GM21360 (cell line): ENCODE data around the gene HARS1.
"Not testable (repeated sequence)": the region's sequence is repeated elsewhere in the genome, so short reads cannot be mapped to it uniquely, and the experiment has no call there.

ENCODE experiments used
- ATAC-seq: cut with Tn5 transposase; IDR thresholded peaks from one replicate; pipeline ENCODE4 v1.9.1; 2021; ENCODE audit warnings: mild to moderate bottlenecking, moderate library complexity; ENCODE audit not compliant: unreplicated experiment

The HARS1 gene, protein sequence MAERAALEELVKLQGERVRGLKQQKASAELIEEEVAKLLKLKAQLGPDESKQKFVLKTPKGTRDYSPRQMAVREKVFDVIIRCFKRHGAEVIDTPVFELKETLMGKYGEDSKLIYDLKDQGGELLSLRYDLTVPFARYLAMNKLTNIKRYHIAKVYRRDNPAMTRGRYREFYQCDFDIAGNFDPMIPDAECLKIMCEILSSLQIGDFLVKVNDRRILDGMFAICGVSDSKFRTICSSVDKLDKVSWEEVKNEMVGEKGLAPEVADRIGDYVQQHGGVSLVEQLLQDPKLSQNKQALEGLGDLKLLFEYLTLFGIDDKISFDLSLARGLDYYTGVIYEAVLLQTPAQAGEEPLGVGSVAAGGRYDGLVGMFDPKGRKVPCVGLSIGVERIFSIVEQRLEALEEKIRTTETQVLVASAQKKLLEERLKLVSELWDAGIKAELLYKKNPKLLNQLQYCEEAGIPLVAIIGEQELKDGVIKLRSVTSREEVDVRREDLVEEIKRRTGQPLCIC

DNA sequence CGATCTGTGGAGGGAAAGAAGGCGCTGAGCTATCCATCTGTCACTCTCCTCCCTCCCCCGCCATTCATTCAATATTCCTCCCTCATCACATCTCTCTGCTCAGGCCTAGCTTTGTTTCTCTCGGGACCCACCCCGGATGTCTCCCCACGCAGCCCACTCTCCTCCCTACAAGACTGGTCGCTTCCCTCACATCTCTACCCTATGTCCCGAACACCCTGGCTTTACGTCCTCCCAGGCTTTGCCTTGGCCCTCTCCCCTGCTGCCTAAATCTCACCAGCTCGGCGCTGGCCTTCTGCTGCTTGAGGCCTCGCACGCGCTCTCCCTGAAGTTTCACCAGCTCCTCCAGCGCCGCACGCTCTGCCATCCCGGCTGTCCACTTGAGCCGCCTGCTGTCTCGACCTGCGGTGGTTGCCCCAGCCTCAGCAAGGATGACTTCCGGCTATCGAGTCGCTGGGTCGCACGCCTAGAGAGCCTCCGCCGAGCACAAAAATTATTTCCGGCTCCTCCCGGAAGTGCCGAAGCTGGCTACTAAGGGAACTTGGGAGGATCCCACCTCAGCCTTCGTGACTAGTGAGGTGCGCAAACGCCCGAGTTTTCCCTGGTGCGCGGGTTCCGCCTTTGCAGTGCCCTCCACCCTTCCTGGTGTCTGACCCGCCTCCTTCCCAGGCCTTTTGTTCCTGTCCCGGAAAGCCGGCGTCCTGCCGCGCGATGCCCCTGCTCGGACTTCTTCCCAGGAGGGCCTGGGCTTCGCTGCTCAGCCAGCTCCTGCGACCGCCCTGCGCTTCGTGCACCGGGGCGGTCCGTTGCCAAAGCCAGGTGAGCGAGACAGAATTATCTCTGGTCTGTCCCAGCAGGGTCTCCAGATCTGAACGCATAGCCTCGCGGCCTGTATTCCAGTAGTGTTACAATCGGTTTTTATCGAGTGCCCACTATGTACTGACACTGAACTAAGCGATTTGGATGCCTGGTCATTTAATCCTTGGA is at the start of gene HARS1, which contains the start of gene HARS2:
Gene HARS1 (minus strand): TSS at position 430 of the 984 bp plus-strand sequence. CDS start 66 bp downstream, at position 364.
Gene HARS2 (plus strand): TSS at position 515 of the 984 bp plus-strand sequence. CDS start 194 bp downstream, at position 709.
- peak; percentile 96 for ATAC-seq

DNA sequence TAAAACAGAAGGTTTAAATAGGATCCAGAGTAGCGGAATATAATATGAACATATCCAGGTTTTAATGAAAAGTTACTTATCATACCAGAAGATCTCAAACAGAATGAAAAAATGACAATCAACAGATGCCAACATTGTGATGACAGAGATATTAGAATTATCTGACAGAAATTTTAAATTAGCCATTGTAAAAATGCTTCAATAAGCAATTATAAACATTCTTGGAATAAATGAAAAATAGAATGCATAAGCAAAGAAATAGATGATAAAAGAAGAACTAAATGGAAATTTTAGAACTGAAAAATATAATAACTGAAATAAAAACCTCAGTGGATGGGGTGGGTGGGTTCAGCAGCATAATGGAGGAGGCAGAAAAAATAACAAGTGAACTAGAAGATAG is 46.3 kb upstream of the HARS1 start:
- ATAC-seq: no peak

DNA sequence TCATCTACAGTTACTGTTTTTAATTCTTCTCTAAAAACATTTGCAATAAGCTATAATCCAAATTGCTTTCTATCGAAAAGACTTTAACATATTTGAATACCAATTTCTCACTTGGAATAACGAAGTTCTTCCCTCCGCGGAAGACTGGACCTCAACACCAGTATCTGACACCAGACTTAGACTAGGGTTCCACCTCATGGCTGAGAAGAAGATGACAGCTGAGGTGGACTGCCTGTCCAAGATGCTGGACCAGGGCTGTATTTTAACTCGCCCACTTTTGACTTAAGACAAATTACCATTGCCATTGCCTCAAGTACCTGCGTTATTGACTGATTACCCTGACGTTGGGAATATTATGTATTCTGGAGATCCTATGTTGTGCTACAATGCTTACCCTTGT is 43.2 kb upstream of the HARS1 start:
- no peak for ATAC-seq

DNA sequence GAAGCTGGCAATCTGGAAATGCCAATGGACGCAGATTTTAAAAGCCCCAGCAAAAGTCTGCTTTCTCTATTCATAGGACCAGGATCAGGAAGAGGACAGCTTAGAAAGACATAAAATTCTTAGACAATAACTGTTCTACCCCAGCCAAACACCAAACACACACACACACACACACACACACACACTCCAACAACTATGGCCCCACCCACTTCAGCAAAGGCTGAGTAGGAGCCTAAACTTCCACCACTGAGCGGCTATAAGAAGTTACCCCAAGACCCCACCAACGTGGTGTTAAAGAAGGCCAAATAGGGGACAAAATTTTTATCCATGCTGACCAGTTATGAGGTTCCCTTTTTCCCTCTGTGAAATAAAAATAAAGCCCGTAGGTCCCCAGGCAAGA is 41.9 kb upstream of the HARS1 start:
- ATAC-seq: no peak

DNA sequence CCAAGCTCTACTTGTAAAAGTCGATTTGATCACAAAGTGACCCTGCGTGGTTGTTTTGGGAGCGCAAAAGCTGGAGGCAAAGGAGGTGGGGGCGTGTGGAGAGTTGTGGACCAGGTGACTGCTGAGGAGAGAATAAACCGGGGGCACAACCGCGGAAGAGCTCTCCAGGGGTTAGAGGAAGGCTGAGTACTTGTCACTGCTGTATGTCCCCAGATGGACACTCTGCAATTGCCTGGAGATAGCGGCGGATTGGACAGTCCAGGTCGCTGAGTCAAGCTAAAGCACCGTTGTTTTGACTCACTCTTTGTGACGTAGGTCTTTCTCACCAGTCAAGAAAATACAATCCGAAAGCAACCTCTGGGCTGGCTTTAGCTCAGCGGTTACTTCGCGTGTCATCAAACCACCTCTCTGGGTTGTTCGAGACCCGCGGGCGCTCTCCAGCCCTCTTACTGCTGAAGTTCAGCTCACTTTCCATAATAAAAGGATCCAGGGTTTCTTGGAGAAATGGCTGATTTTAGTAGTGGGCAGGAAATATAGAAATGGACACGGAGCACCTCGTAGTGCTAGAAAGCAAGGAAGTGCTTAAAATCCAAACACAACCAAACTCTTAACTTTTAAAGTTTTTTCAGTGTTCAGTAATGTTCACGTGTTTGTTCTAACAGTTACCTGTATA is 34.8 kb upstream of the HARS1 start:
- ATAC-seq: peak; percentile 92

DNA sequence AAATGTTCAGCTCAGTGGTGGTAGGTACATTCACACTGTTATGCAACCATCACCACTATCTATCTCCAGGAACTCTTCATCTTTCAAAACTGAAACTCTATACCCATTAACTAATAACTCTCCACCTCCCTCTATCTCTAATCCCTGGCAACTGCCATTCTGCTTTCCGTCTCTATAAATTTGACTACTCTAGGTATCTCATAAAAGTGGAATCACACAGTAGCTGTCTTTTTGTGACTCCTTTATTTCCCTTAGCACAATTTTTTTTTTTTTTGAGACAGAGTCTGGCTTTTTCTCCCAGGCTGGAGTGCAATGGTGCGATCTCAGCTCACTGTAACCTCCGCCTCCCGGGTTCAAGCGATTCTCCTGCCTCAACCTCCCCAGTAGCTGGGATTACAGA is 30.2 kb upstream of the HARS1 start:
- ATAC-seq: not testable (repeated sequence)

DNA sequence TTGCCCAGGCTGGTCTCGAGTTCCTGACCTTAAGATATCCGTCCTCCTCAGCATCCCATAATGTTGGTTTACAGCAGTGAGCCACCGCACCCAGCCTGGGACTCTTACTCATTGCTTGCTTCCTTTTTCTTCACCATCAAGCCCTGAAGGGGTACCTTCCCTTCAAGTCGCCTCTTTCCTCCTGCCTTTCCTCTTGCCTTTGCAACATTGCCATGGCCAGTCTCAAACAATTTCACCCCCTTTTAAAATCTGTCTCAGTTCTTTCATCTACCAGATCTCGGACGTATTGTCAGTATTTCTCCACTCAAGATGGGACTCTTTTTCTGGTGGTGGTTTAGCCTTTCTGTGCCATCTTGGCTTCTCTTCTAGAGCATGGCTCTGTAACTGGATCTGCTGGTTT is 29.6 kb upstream of the HARS1 start:
- ATAC-seq: not testable (repeated sequence)

DNA sequence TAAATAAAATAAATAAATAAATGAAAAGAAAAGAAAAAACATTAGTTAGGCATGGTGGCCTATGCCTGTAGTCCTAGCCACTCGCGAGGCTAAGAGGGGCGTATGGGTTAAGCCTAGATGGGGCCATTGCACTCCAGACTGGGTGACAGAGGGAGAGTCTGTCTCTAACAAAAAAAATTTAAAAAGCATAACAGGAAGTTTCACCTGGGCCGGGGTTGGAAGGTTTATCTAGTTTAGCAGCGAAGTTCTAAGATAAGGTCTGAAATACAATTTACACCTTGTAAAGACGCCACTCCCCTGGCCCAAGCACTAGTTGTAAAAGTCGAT is 27.1 kb upstream of the HARS1 start:
- ATAC-seq: no peak

DNA sequence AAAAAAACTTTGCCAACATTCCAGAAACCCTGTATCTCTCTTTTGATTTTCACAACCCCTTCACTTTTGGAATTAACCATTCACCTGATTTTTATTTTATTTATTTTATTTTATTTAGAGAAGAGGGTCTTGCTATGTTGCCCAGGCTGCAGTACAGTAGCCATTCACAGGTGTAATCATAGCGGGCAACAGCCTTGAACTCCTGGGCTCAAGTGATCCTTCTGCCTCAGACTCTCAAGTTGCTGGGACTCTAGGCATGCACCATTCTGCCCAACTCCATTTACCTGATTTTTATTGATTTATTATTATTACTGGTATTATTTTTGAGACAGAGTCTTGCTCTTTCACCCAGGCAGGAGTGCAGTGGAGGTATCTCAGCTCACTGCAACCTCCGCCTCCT is 25.1 kb upstream of the HARS1 start:
- not testable (repeated sequence) for ATAC-seq

DNA sequence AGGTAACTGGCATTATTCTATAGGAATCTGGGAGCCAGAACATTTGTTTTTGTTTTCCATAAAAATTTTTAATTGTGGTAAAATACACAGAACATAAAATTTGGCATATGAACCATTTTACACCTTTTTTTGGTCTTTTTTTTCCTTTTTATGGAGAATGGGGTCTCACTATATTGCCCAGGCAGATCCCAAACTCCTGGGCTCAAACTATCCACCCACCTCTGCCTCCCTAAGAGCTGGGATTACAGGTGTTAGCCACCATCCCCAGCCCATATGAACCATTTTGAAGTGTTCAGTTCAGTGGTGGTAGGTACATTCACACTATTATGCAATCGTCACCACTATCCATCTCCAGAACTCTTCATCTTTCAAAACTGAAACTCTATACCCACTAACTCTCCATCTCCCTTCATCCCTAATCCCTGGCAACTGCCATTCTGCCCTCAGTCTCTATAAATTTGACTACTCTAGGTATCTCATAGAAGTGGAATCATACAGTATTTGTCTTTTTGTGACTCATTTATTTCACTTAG is 22.5 kb upstream of the HARS1 start:
- ATAC-seq: no peak

DNA sequence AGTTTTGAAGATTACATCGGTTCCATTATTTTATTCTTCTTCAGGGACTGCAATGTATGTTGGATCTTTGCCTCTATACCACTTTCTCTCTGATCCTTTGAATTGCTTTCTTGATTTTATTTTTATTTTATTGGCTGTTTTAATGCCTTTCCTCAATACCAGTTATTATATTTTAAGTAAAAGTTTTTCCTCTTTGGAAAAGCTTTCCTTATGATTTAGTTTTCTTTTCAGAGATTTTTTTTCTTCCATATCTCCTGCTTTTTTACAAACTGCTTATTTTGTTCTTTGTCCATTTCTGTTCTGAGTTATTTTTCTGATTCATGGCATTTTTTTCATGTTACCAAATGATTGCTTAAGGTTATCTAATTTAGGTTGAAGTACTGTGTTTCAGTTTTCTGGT is 20.6 kb upstream of the HARS1 start:
- ATAC-seq: no peak

DNA sequence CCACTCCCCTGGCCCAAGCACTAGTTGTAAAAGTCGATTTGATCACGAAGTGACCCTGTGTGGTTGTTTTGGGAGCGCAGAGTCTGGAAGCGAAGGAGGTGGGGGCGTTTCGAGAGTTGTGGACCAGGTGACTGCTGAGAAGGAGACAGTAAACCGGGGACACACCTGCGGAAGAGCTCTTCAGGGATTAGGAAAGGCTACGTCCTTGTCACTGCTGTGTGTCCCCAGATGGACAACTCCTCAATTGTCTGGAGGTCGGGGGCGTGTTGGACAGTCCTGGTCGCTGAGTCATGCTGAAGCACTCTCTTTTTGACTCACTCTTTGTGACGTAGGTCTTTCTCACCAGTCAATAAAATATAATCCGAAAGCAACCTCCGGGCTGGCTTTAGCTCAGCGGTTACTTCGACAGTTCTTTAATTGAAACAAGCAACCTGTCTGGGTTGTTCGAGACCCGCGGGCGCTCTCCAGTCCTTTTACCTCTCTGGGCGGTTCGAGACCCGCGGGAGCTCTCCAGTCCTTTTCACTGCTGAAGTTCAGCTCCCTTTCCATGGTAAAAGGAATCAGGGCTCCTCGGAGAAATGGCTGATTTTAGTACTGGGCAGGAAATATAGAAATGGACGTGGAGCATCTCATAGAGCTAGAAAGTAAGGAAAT is 19.9 kb upstream of the HARS1 start:
- peak; percentile 85 for ATAC-seq

DNA sequence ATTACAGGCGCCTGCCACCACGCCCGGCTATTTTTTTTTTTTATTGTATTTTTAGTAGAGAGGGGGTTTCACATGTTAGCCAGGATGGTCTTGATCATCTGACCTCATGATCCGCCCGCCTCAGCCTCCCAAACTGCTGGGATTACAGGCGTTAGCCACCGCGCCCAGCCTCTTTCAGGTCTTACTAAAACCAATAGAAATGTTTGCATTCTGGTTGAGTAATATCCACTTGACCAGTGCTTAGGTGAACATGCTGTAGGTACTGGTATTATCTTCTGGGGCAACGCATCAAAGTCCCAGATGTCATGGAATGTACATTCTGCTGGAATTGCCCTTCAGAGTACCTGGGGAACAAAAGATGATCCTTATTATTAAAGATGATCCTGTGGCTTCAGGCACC is 17.6 kb upstream of the HARS1 start:
- ATAC-seq: not testable (repeated sequence)

DNA sequence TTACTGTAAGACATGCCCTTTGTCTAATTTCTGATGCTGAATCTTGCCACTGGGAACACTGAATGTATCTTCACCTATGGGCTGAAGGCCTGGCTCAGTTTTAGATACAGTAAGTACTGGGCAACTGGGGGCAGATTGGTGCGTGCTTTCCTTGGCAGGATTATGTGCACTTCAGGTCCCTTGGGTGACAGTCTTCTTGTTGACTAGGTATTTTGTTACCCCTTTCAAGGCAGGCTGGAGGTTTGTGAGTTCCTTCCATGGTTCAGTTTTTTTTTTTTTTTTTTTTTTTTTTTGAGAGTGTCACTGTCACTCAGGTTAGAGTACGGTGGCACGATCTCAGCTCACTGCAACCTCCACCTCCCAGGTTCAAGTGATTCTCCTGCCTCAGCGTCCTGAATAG is 16.6 kb upstream of the HARS1 start:
- no peak for ATAC-seq

DNA sequence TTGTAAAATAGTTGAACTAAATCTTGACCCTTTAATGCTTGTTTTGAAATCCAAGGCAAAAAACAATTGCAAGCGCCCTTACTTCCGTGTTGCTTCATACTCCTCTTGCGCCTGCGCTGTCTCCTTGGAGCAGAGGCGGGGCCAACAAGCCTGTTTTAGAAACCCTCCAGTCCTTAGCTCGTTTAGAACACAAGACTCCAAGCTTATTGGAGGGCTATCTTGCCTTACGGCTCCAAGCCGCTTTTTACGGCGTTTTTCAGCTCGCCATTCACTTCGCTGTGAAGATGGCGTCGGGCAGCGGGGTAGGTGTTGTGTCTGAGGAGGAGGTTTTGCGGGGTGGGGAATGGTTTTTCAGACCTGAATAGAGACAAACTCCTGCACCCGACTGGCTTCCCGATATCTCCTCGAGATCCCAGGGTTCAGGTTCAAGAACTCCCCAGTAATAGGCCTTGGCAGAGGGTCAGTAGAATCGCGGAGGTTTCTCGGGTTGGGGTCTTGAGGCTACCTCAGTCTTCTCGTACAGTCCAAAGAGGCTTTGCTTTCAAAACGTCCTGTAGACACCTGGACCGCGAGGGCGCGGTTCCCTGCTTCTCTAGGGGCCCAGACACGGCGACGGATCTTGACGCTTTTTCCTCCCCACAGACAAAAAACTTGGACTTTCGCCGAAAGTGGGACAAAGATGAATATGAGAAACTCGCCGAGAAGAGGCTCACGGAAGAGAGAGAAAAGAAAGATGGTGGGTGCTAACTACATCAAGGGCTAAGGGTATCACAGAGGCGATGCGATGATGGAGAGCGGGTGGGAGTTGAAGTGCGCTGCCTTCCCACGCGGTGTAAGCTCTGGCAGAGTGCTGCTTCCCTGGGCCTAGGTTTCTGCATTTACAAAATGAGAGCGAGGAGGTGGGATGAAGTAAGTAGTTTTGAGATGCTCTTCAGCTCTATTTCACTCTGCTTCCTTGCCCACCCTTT is 9.3 kb upstream of the HARS1 start, which contains the start of gene ZMAT2:
Gene ZMAT2 (plus strand): TSS at position 271 of the 968 bp plus-strand sequence. CDS start 14 bp downstream, at position 285.
- ATAC-seq: peak; percentile 98

DNA sequence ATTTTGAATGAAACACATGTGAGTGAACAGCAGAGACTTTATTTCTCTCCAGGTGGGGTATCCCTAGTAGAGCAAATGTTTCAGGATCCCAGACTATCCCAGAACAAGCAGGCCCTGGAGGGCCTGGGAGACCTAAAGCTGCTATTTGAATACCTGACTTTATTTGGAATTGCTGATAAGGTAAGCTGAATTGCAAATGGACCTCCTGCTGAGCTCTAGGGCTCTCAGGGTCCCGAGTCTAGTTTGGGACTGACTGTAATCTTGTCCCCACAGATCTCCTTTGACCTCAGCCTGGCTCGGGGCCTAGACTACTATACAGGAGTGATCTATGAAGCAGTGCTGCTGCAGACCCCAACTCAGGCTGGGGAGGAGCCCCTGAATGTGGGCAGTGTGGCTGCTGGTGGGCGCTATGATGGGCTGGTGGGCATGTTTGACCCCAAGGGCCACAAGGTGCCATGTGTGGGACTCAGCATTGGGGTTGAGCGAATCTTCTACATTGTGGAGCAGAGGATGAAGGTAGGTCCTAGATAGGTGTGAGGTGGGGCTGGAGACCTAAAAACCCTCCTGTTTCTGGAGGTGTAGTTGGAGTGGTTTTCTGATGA is 5.8 kb upstream of the HARS1 start:
- ATAC-seq: no peak

DNA sequence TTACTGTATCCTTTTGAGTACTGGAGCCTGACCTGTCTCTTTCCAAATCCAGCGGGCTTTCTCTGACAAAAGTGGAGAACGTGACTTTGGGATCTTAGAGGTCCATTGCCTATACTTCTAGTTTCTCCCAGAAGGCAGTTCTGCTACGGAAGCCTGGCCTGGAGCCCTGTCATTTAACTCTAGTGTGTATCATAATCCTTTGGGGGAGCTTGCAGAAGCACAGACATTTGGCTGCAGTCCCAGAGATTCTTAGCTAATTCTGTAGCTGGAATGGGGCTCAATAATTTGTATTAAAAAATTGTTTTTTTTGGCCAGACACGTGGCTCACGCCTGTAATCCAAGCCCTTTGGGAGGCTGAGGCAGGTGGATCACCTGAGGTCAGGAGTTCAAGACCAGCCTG is 3.1 kb upstream of the HARS1 start:
- no peak for ATAC-seq

DNA sequence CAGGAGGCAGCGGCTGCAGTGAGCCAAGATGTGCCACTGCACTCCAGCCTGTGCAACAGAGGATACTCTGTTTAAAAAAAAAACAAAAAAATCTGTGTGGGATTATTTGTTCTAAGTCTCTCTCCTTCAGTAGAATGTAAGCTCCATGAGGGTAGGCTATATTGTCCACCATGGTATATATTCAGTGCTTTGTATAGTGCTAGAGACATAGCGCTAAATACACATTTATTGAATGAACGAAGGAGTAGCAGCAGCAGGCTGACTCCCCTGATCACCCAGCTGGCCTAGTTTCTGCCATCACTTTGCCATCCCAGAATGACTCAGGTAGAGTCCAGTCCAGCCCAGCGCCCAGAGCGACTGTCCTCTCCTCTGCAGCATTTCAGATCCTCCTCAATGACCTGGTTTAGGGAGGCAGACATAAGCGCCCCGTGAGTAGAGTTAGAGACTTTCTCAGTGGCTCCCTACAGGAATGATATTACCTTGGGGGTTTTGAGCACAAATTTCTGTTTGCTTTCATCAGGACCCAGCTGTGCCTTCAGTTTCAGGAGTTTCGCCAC is 716 bp downstream of the HARS1 start:
- ATAC-seq: no peak
